T-helper 17 cell (primary cell): ENCODE measurements around the gene GPR155. TPM values are rescaled to one million over a fixed set of nuclear protein-coding genes. Genes with fewer than 3 reads are reported as not detected.
A peak's percentile ranks its signal among the peaks of the same experiment; 100 is the strongest.
"Not testable (repeated sequence)": the region's sequence is repeated elsewhere in the genome, so short reads cannot be mapped to it uniquely, and the experiment has no call there.

Source experiments
- ATAC-seq: fragments of 150-1000 bp; cut with Tn5 transposase; 2 replicates; pipeline ENCODE4 v1.10.0; 2021; ENCODE audit warnings: mild to moderate bottlenecking, moderate library complexity
- DNase-seq, 3 donors: peaks; one replicate each; pipeline versions ENCODE4 v3.0.0 to v3.0.0-alpha.2; 2020 to 2021
- H3K9me3 ChIP-seq: one replicate; pipeline ENCODE4 v1.7.0; 2013; ENCODE audit warnings: low read length, mild to moderate bottlenecking; ENCODE audit not compliant: control insufficient read depth, poor library complexity, severe bottlenecking
- H3K27ac Mint-ChIP-seq: one replicate; pipeline ENCODE4 v1.8.0; 2022; ENCODE audit warnings: mild to moderate bottlenecking, moderate library complexity, mixed read lengths
- H3K27me3 Mint-ChIP-seq: one replicate; pipeline ENCODE4 v1.8.0; 2022; ENCODE audit warnings: mixed read lengths
- H3K36me3 Mint-ChIP-seq: one replicate; pipeline ENCODE4 v1.8.0; 2022; ENCODE audit warnings: low read depth, mixed read lengths
- H3K4me1 Mint-ChIP-seq: one replicate; pipeline ENCODE4 v1.8.0; 2022; ENCODE audit warnings: mild to moderate bottlenecking, mixed read lengths
- H3K4me3 Mint-ChIP-seq: one replicate; pipeline ENCODE4 v1.8.0; 2022; ENCODE audit warnings: mild to moderate bottlenecking, moderate library complexity, mixed read lengths
- total RNA-seq, 4 donors: library from RNA in 2 of 4; stranded (reverse) in 2 of 4; gene quantifications; one replicate each; pipeline ENCODE4 v1.2.3 and lab custom pipeline; 2022 to 2026

GPR155 gene
- total RNA-seq, 2 donors from 2014 or later: 14.0 to 16.7 TPM

GRCh38 chr2:174399171-174399570 is 87.7 kb downstream of the GPR155 start:
- no peaks in the 10 kb centered on the region for H3K9me3 ChIP-seq
- DNase-seq: no peak
- Mint-ChIP-seq H3K4me1 (peaks cover 8% of the 10 kb centered on the region), H3K27ac (no peak overlapping the region), H3K27me3 (no peaks in the 10 kb centered on the region), H3K36me3 (peaks cover 4% of the 10 kb centered on the region), H3K4me3 (no peak overlapping the region)
- ATAC-seq: no peak

- Mint-ChIP-seq H3K27me3 (no peaks in the 10 kb centered on the region), H3K36me3 (peaks cover 4% of the 10 kb centered on the region), H3K4me1 (peaks cover 14% of the 10 kb centered on the region), H3K27ac (peak overlapping the region; percentile 24), H3K4me3 (no peak overlapping the region)
- ATAC-seq (no peak), DNase-seq (no peak)
- no peaks in the 10 kb centered on the region for H3K9me3 ChIP-seq
Observed at GRCh38 chr2:174397773-174398172, 89.1 kb downstream of the GPR155 start.

- Mint-ChIP-seq H3K27me3 (no peaks in the 10 kb centered on the region), H3K4me1 (peaks cover 23% of the 10 kb centered on the region), H3K27ac (peak overlapping the region; percentile 98), H3K36me3 (peaks cover 10% of the 10 kb centered on the region), H3K4me3 (peak overlapping the region; percentile 97)
- H3K9me3 ChIP-seq: no peaks in the 10 kb centered on the region
- no peak for DNase-seq
- ATAC-seq: peak; percentile 56
Observed at GRCh38 chr2:174395969-174396630, 90.7 kb downstream of the GPR155 start.

GRCh38 chr2:174395284-174395968 is 91.4 kb downstream of the GPR155 start, which contains the start of gene SCRN3:
Gene SCRN3 (plus strand): TSS chr2:174395730. CDS start chr2:174398284, 2,554 bp downstream.
- peaks cover 25% of the 10 kb centered on the region for H3K4me1 Mint-ChIP-seq

GRCh38 chr2:174392706-174393105 is 94.1 kb downstream of the GPR155 start:
- Mint-ChIP-seq H3K4me3 (peak overlapping the region; percentile 43), H3K36me3 (peaks cover 15% of the 10 kb centered on the region), H3K27me3 (no peaks in the 10 kb centered on the region), H3K27ac (peak overlapping the region; percentile 0), H3K4me1 (peaks cover 30% of the 10 kb centered on the region)
- no peak for ATAC-seq
- DNase-seq: no peak
- no peaks in the 10 kb centered on the region for H3K9me3 ChIP-seq

More at GRCh38 chr2:174395284-174395968, 91.4 kb downstream of the GPR155 start, which contains the start of gene SCRN3:
- no peaks in the 10 kb centered on the region for H3K27me3 Mint-ChIP-seq
- ATAC-seq (peak; percentile 90), DNase-seq (peak; percentile 62 to 71 (median 64))
- peaks cover 10% of the 10 kb centered on the region for H3K36me3 Mint-ChIP-seq
- peak within 1 kb of the TSS; percentile 97 for H3K4me3 Mint-ChIP-seq
- H3K27ac Mint-ChIP-seq: peak within 1 kb of the TSS; percentile 98
- H3K9me3 ChIP-seq: no peaks in the 10 kb centered on the region

GRCh38 chr2:174390303-174390702 is 96.5 kb downstream of the GPR155 start:
- not testable (repeated sequence) for H3K27ac Mint-ChIP-seq, ATAC-seq, H3K4me3 Mint-ChIP-seq, H3K9me3 ChIP-seq, H3K27me3 Mint-ChIP-seq, DNase-seq
- H3K4me1 Mint-ChIP-seq: peaks cover 29% of the 10 kb centered on the region
- H3K36me3 Mint-ChIP-seq: peaks cover 13% of the 10 kb centered on the region

GRCh38 chr2:174389542-174389941 is 97.3 kb downstream of the GPR155 start:
- Mint-ChIP-seq H3K36me3 (peaks cover 13% of the 10 kb centered on the region), H3K4me1 (peaks cover 30% of the 10 kb centered on the region), H3K4me3 (peak overlapping the region; percentile 50), H3K27ac (no peak overlapping the region), H3K27me3 (no peaks in the 10 kb centered on the region)
- H3K9me3 ChIP-seq: no peaks in the 10 kb centered on the region
- DNase-seq (no peak), ATAC-seq (no peak)

- peaks cover 33% of the 10 kb centered on the region for H3K4me1 Mint-ChIP-seq
- ATAC-seq, DNase-seq: not testable (repeated sequence)
Observed at GRCh38 chr2:174388706-174389105, 98.1 kb downstream of the GPR155 start.

GRCh38 chr2:174385201-174385600 is 101.6 kb downstream of the GPR155 start:
- Mint-ChIP-seq H3K27ac (no peak overlapping the region), H3K27me3 (no peaks in the 10 kb centered on the region), H3K36me3 (peaks cover 7% of the 10 kb centered on the region), H3K4me1 (peaks cover 18% of the 10 kb centered on the region), H3K4me3 (no peak overlapping the region)
- no peaks in the 10 kb centered on the region for H3K9me3 ChIP-seq
- DNase-seq (no peak), ATAC-seq (no peak)

More at GRCh38 chr2:174388706-174389105, 98.1 kb downstream of the GPR155 start:
- peaks cover 13% of the 10 kb centered on the region for H3K36me3 Mint-ChIP-seq
- H3K4me3 Mint-ChIP-seq: peak overlapping the region; percentile 50
- peak overlapping the region; percentile 14 for H3K27ac Mint-ChIP-seq
- H3K27me3 Mint-ChIP-seq, H3K9me3 ChIP-seq: not testable (repeated sequence)

- no peaks in the 10 kb centered on the region for H3K9me3 ChIP-seq
- peaks cover 2% of the 10 kb centered on the region for H3K36me3 Mint-ChIP-seq
- H3K27ac Mint-ChIP-seq: no peak overlapping the region
- DNase-seq (no peak), ATAC-seq (no peak)
- peaks cover 11% of the 10 kb centered on the region for H3K4me1 Mint-ChIP-seq
- no peak overlapping the region for H3K4me3 Mint-ChIP-seq
- no peaks in the 10 kb centered on the region for H3K27me3 Mint-ChIP-seq
Observed at GRCh38 chr2:174383796-174384195, 103.0 kb downstream of the GPR155 start.

Other genes with a start within 250 kb of the GPR155 start
- 10 to 100 TPM; 42.3 to 43.6 TPM for gene OLA1, start 238.5 kb downstream of the GPR155 start, total RNA-seq
- gene SP9, start 152.1 kb downstream of the GPR155 start, total RNA-seq: not detected
- gene SCRN3, start 91.3 kb downstream of the GPR155 start, total RNA-seq: 10 to 100 TPM in 1 of 2 donors, 1 to 10 TPM in 1; 8.5 to 11.6 TPM
- gene WIPF1, start 110.8 kb upstream of the GPR155 start, total RNA-seq: 100 to 1,000 TPM; 368 to 424 TPM